ENCODE measurements around the gene DHX36. TPM values are rescaled to one million over a fixed set of nuclear protein-coding genes. Genes with fewer than 3 reads are reported as not detected.

The DHX36 gene
- total and polyA plus RNA-seq, 2 experiments from 2014 or later, result 24.8 to 38.2 TPM

- TF ChIP-seq, protein P1, sequence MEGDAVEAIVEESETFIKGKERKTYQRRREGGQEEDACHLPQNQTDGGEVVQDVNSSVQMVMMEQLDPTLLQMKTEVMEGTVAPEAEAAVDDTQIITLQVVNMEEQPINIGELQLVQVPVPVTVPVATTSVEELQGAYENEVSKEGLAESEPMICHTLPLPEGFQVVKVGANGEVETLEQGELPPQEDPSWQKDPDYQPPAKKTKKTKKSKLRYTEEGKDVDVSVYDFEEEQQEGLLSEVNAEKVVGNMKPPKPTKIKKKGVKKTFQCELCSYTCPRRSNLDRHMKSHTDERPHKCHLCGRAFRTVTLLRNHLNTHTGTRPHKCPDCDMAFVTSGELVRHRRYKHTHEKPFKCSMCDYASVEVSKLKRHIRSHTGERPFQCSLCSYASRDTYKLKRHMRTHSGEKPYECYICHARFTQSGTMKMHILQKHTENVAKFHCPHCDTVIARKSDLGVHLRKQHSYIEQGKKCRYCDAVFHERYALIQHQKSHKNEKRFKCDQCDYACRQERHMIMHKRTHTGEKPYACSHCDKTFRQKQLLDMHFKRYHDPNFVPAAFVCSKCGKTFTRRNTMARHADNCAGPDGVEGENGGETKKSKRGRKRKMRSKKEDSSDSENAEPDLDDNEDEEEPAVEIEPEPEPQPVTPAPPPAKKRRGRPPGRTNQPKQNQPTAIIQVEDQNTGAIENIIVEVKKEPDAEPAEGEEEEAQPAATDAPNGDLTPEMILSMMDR (IDR thresholded peaks at IDR 0.05; ENCODE audit: low read depth, low read length), result no peak
- Histone ChIP-seq H3K27me3 (no peaks in the 10 kb centered on the region), H3K36me3 (no peaks in the 10 kb centered on the region), H3K27ac (no peak overlapping the region), H3K9me3 (ENCODE audit: low read depth) (no peaks in the 10 kb centered on the region), H3K4me3 (no peak overlapping the region), H3K4me1 (ENCODE audit: low read depth) (no peaks in the 10 kb centered on the region)
- no peak for DNase-seq (ENCODE audit: low read depth in 1 of 2, low spot score in 1 of 2)
Measured at GRCh38 chr3:154356009-154356408, 31.7 kb upstream of the DHX36 start.

DNA sequence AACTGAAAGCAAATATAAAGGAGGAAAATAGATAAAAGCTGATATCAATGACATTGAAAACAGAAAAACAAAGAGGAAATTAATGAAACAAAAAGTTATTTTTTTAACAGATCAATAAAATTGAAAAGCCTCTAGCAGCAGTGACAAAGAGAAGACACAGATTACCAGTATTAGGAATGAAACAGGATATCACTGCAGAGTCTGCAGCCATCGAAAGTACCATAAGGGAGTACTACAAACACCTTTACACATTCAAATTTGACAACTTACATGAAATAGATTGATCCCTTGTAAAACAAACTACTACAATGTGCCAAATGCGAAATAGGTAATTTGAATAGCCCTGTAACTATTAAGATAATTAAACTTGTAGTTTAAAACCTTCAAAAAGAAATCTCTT lies 24.9 kb upstream of the DHX36 start:
- no peak overlapping the region for H3K27ac ChIP-seq
- H3K4me1 ChIP-seq (ENCODE audit: low read depth), result no peaks in the 10 kb centered on the region
- TF ChIP-seq, protein P1 (IDR thresholded peaks at IDR 0.05; ENCODE audit: low read depth, low read length), result no peak
- no peaks in the 10 kb centered on the region for H3K36me3 ChIP-seq
- H3K9me3 ChIP-seq (ENCODE audit: low read depth), result no peaks in the 10 kb centered on the region
- no peaks in the 10 kb centered on the region for H3K27me3 ChIP-seq
- no peak for DNase-seq (ENCODE audit: low read depth in 1 of 2, low spot score in 1 of 2)
- H3K4me3 ChIP-seq, result no peak overlapping the region

DNA sequence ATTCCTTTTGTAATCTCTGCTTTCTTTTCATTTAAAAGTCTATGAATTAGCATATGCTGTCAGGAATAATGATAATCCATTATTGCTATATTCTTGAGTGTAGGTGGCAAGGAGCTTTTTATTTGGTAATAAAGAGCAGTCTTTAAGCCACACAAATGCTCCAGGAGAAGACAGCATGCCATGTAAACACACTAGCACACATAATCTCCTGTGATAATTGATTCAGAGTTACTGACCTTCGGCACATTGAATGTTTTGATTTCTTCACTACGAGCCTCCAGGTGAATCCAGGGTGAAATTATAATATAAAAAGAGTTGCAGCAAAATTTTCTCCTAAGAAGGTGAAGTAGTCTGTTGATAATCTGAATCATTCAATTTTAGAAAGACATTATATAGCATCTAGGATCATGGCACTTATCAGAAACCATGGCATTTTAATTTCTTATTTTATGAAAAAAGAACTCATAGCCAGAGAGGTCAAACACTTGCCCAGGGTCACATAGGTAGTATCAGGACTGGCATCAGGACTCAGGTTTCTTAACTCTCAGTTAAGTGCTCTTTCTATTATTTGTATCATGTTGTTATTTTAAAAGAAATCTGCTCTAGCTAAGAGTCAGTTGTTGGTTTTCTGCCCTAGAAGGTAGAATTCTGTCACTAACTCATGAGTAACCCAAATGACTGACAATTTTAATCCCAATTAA lies 21.3 kb upstream of the DHX36 start:
- no peak for DNase-seq (ENCODE audit: low read depth in 1 of 2, low spot score in 1 of 2)
- H3K27me3 ChIP-seq, result no peaks in the 10 kb centered on the region
- H3K36me3 ChIP-seq, result no peaks in the 10 kb centered on the region
- no peak overlapping the region for H3K4me3 ChIP-seq
- TF ChIP-seq, protein P1 (IDR thresholded peaks at IDR 0.05; ENCODE audit: low read depth, low read length), result no peak
- no peaks in the 10 kb centered on the region for H3K9me3 ChIP-seq (ENCODE audit: low read depth)
- no peak overlapping the region for H3K27ac ChIP-seq
- H3K4me1 ChIP-seq (ENCODE audit: low read depth), result no peaks in the 10 kb centered on the region

DNA sequence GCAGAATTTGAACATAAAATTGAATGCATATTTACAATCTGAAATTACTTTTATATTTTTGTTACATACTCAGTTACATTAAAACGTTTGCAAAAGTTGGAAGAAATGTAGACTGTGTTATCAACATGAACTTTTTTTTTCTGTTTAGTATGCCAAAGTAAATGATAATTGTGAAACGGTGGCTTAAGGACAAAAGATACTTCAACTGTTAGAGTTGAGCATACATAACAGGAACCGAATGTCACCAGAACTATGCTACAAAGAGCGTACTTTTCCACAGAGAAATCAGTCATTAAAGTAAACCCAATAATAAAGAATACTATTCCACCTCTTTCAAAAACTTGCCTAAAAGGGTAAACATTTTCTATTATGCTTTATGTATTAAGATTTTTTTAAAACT lies 14.3 kb upstream of the DHX36 start:
- no peak overlapping the region for H3K4me3 ChIP-seq

DNA sequence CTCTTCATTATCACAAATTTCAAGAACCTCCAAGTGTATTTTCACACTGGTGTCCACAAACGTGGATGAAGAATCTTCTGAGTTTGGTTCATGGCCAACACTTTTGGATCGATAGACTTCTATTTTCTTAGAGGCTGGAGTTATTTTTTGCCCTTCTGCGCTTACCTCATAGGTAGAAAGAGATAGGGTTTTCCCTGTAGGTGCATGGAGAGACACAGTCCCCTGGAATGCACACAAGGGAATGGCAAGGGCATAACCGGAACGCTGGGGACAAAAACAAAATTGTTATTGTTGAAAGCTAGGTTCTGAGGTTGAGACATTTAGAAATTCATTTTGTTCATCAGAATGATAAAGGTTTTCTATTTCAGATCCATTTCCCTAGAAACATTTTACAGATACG lies 13.7 kb upstream of the DHX36 start:
- no peak for DNase-seq (ENCODE audit: low read depth in 1 of 2, low spot score in 1 of 2)
- no peaks in the 10 kb centered on the region for H3K4me1 ChIP-seq (ENCODE audit: low read depth)
- no peaks in the 10 kb centered on the region for H3K9me3 ChIP-seq (ENCODE audit: low read depth)
- TF ChIP-seq, protein P1 (IDR thresholded peaks at IDR 0.05; ENCODE audit: low read depth, low read length), result no peak
- no peaks in the 10 kb centered on the region for H3K36me3 ChIP-seq
- no peaks in the 10 kb centered on the region for H3K27me3 ChIP-seq
- H3K27ac ChIP-seq, result no peak overlapping the region
- no peak overlapping the region for H3K4me3 ChIP-seq

More for the DNA sequence above, 14.3 kb upstream of the DHX36 start:
- no peak overlapping the region for H3K27ac ChIP-seq
- TF ChIP-seq, protein P1 (IDR thresholded peaks at IDR 0.05; ENCODE audit: low read depth, low read length), result no peak
- H3K4me1 ChIP-seq (ENCODE audit: low read depth), result no peaks in the 10 kb centered on the region
- no peaks in the 10 kb centered on the region for H3K9me3 ChIP-seq (ENCODE audit: low read depth)
- no peak for DNase-seq (ENCODE audit: low read depth in 1 of 2, low spot score in 1 of 2)
- no peaks in the 10 kb centered on the region for H3K27me3 ChIP-seq
- H3K36me3 ChIP-seq, result no peaks in the 10 kb centered on the region

Data from cardiac muscle cell (in vitro differentiated cells and primary cell).